Activated naive CD8-positive, alpha-beta T cell treated with anti-CD3 and anti-CD28 coated beads, Interleukin-2, amount 50 U/mL, for 16 hours (primary cell): ENCODE results near the gene YWHAG.
"Not testable (repeated sequence)": the region's sequence is repeated elsewhere in the genome, so short reads cannot be mapped to it uniquely, and the experiment has no call there.

Experiments
- DNase-seq: peaks from one replicate; pipeline ENCODE4 v3.0.0-alpha.2; 2020; ENCODE audit warnings: low read depth, low spot score

YWHAG gene

GRCh38 chr7:76296743-76297740 is 61.7 kb downstream of the YWHAG start:
- no peak for DNase-seq

GRCh38 chr7:76294344-76295024 is 64.3 kb downstream of the YWHAG start:
- no peak for DNase-seq

- no peak for DNase-seq
Observed at GRCh38 chr7:76293407-76293901, 65.3 kb downstream of the YWHAG start.

GRCh38 chr7:76292911-76293310 is 65.9 kb downstream of the YWHAG start:
- not testable (repeated sequence) for DNase-seq

- DNase-seq = no peak
Observed at GRCh38 chr7:76292213-76292573, 66.6 kb downstream of the YWHAG start.

GRCh38 chr7:76291351-76292212 is 67.2 kb downstream of the YWHAG start:
- DNase-seq = peak; percentile 73

GRCh38 chr7:76290847-76291350 is 67.9 kb downstream of the YWHAG start:
- not testable (repeated sequence) for DNase-seq

- DNase-seq = no peak
Observed at GRCh38 chr7:76286842-76287403, 71.9 kb downstream of the YWHAG start.

- no peak for DNase-seq
Observed at GRCh38 chr7:76285604-76286374, 73.0 kb downstream of the YWHAG start.

- no peak for DNase-seq
Observed at GRCh38 chr7:76283254-76284159, 75.3 kb downstream of the YWHAG start.

GRCh38 chr7:76282344-76283253 is 76.2 kb downstream of the YWHAG start:
- DNase-seq = no peak

GRCh38 chr7:76281706-76282343 is 77.0 kb downstream of the YWHAG start:
- DNase-seq = no peak

- DNase-seq = no peak
Observed at GRCh38 chr7:76281006-76281705, 77.6 kb downstream of the YWHAG start.

- no peak for DNase-seq
Observed at GRCh38 chr7:76280408-76280807, 78.4 kb downstream of the YWHAG start.

GRCh38 chr7:76278540-76278939 is 80.3 kb downstream of the YWHAG start:
- DNase-seq = no peak
